Measurements from ENCODE around the gene RASSF6. TPM values are rescaled to one million over a fixed set of nuclear protein-coding genes. Genes with fewer than 3 reads are reported as not detected.
A peak's percentile ranks its signal among the peaks of the same experiment; 100 is the strongest.
"Not testable (repeated sequence)": the region's sequence is repeated elsewhere in the genome, so short reads cannot be mapped to it uniquely, and the experiment has no call there.

RASSF6 gene
- not detected for total RNA-seq

GRCh38 chr4:73620115-73620792 lies at the start of gene RASSF6:
Gene RASSF6, minus strand, starts transcription at chr4:73620436. Its CDS starts 8,641 bp downstream, at chr4:73611795.
- peaks cover 14% of the 10 kb centered on the region for H3K27me3 Mint-ChIP-seq
- DNase-seq = no peak
- no peaks in the 10 kb centered on the region for H3K36me3 Mint-ChIP-seq
- peaks cover 7% of the 10 kb centered on the region for H3K4me1 Mint-ChIP-seq
- no peak for ATAC-seq
- H3K9me3 Mint-ChIP-seq (ENCODE audit: low read depth) = no peaks in the 10 kb centered on the region
- CTCF ChIA-PET = interaction anchor here (1.2 kb wide), 1 partner anchor 34 kb away, joined by 3 read pairs; no protein-coding TSS in a partner anchor
- no peak within 1 kb of the TSS for H3K4me3 Mint-ChIP-seq
- no peak within 1 kb of the TSS for H3K27ac Mint-ChIP-seq

DNA sequence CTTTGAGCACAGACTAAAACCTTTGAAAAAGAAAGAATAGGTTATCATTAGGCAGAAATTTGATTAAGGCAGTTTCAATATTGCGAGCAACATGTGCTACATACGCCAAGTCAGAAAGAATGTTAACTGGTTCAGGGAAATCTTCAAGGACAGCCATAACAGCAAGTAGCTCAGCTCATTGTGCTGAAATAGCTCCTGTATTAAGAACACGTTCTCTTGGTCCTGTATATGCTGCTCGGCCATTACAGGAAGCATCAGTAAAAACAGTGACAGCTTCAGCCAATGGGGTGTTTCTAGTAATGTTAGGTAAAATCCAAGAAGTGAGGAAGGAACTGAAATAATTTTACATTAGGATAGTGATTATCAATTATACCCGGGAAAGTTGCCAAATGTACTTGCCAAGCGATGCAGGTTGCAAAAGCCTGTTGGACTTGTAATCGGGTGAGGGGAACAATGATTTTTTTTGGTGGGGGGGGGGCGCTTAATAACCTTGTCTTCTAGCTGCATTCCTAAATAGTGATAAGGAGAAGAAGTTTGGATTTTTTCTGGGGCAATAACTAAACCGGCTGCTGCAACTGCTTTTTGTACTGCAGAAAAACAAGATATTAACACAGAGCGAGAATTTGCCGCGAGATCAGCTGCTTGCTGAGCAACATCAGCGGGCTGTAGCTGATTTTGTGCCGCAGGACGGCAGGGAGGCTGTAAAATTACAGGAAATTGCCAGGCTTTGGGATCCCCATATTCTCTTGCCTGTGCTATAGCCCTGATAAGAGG lies 49.4 kb upstream of the RASSF6 start:
- H3K27ac Mint-ChIP-seq = no peak overlapping the region
- CTCF ChIA-PET = interaction anchor here (1.3 kb wide), 1 partner anchor 15 kb away, joined by 3 read pairs; no protein-coding TSS in a partner anchor
- no peak overlapping the region for H3K4me3 Mint-ChIP-seq
- no peaks in the 10 kb centered on the region for H3K4me1 Mint-ChIP-seq
- no peaks in the 10 kb centered on the region for H3K27me3 Mint-ChIP-seq
- H3K36me3 Mint-ChIP-seq = no peaks in the 10 kb centered on the region
- DNase-seq (no peak), ATAC-seq (no peak)
- no peaks in the 10 kb centered on the region for H3K9me3 Mint-ChIP-seq (ENCODE audit: low read depth)

DNA sequence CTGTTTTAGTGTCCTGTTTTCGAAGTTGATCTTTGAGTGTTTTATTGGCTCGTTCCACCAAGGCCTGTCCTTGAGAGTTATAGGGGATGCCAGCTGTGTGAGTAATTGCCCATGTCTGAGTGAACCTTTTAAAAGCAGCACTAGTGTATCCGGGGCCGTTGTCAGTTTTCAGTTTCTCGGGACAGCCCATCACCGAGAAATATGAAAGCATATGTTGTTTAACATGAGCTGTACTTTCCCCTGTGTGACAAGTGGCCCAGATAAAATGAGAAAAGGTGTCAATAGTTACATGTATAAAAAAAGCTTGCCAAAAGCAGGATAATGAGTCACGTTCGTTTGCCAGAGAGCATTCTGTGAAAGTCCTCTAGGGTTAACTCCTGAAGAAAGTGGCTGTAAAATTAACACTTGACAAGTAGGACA lies 48.6 kb upstream of the RASSF6 start:
- H3K27ac Mint-ChIP-seq = no peak overlapping the region
- CTCF ChIA-PET = no interaction called here
- H3K4me1 Mint-ChIP-seq = no peaks in the 10 kb centered on the region
- no peaks in the 10 kb centered on the region for H3K36me3 Mint-ChIP-seq
- no peak for ATAC-seq
- DNase-seq = no peak
- no peaks in the 10 kb centered on the region for H3K9me3 Mint-ChIP-seq (ENCODE audit: low read depth)
- H3K4me3 Mint-ChIP-seq = no peak overlapping the region
- no peaks in the 10 kb centered on the region for H3K27me3 Mint-ChIP-seq

GRCh38 chr4:73665924-73666323 lies 45.7 kb upstream of the RASSF6 start:
- H3K27ac Mint-ChIP-seq; H3K36me3 Mint-ChIP-seq; ATAC-seq; H3K4me1 Mint-ChIP-seq; CTCF ChIA-PET; DNase-seq; H3K9me3 Mint-ChIP-seq (ENCODE audit: low read depth); H3K27me3 Mint-ChIP-seq; H3K4me3 Mint-ChIP-seq: not testable (repeated sequence)

DNA sequence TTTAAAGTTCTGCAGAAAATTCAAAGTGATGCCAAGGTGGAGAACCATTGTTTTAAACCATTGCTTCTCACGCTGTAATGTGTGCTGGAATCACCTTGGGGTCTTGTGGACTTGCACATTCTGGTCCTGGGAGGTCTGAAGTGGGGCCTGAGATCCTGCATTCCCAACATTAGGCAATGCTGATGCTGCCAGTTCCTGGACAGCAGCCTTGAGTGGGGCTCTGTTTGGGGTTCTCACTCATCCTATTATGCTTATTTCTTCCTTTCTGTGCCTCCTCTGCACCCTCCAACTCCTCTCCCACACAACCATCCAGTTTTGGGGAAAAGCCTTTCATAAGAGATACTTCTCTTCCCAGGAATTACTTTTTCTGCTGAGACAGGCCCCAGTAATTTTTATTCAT lies 44.2 kb upstream of the RASSF6 start:
- H3K36me3 Mint-ChIP-seq = no peaks in the 10 kb centered on the region
- H3K4me3 Mint-ChIP-seq = no peak overlapping the region
- CTCF ChIA-PET = no interaction called here
- H3K9me3 Mint-ChIP-seq (ENCODE audit: low read depth) = no peaks in the 10 kb centered on the region
- H3K27ac Mint-ChIP-seq = no peak overlapping the region
- no peak for ATAC-seq
- no peak for DNase-seq
- peaks cover 1% of the 10 kb centered on the region for H3K4me1 Mint-ChIP-seq
- no peaks in the 10 kb centered on the region for H3K27me3 Mint-ChIP-seq

DNA sequence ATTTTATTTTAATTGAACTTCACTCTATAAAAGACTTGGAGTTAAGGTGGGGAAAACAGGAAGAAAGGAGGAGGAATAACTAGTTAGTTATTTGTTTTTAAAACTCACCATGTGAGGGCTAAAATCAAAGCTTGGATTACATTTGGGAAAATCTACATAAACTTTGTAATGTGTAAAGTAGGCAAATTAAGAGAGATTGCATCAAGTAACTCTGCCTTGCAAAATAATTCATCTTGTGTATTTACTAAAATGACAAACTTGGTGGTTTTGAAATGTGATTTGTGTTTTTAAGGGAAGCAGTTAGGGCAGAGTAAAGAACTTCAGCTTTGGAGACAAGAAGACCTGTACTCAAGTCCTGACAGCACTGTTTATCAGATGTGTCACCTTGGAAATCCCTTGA lies 43.3 kb upstream of the RASSF6 start:
- no peaks in the 10 kb centered on the region for H3K9me3 Mint-ChIP-seq (ENCODE audit: low read depth)
- DNase-seq = no peak
- H3K4me1 Mint-ChIP-seq = peaks cover 1% of the 10 kb centered on the region
- H3K36me3 Mint-ChIP-seq = no peaks in the 10 kb centered on the region
- no peak overlapping the region for H3K27ac Mint-ChIP-seq
- H3K27me3 Mint-ChIP-seq = no peaks in the 10 kb centered on the region
- CTCF ChIA-PET = no interaction called here
- no peak overlapping the region for H3K4me3 Mint-ChIP-seq
- no peak for ATAC-seq

DNA sequence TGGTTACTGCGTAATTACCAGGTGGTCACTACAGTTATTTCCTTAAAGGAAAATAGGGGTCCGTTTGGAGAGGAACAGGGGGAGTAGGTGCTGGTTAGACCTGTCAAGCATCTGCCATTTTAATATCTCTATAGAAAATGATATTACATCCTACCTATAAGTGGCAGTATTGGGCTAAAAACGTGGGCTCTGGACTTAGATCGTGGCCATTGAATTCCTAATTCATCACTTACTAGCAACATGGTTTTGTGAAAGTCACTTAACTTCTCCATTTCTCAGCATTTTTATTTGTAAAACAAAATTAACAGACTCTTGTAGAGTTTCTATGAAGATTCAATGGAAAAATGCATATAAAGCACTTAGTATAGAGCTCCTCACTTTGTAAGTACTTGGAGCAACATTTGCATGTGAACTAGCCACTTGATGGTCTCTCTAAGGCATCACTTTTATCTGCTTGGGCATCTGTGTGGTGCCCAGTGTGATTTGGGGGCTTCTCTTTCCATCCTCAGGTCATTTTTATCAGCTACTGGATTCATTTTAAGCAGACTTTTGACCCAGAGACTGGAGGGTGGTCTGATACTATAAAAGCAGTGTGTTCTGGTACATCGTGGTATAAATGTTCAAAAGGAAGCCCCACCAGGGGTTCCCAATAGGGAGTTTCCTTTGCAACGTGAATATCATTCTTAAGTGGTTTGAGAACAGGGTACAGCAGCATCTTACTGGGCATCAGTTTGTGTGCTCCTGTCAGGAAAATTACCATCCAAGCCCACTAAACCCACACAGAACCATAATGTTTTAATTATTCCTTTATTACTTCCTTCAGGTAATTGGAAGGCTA lies 42.7 kb upstream of the RASSF6 start:
- ATAC-seq = no peak
- H3K4me1 Mint-ChIP-seq = peaks cover 1% of the 10 kb centered on the region
- H3K9me3 Mint-ChIP-seq (ENCODE audit: low read depth) = no peaks in the 10 kb centered on the region
- H3K36me3 Mint-ChIP-seq = no peaks in the 10 kb centered on the region
- CTCF ChIA-PET = interaction anchor here (0.6 to 1.7 kb wide), 3 partner anchors 10 to 413 kb away, joined by 3 to 8 read pairs (median 3); no protein-coding TSS in a partner anchor
- no peaks in the 10 kb centered on the region for H3K27me3 Mint-ChIP-seq
- H3K27ac Mint-ChIP-seq = no peak overlapping the region
- H3K4me3 Mint-ChIP-seq = no peak overlapping the region
- no peak for DNase-seq

DNA sequence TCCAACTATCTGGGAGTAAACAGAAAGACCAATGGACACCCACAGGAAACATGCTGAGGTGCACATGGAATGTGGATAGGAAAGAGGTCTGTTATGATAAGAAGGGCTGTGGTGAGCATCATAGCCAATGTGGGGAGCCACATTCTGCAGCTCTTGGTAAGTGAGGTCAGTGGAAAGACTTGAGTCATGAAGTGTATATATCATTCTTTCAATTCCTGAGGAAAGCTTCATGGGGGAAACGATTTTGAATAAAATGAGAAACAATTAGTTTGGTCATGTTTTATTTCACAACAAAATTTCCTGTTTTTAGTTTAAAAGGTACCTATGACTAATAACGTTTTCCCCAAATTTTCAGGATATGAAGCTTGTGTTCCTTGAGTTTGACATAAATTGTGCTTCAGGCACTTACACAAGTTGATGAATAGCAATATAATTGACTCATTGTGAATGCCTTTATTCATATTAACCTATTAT lies 41.4 kb upstream of the RASSF6 start:
- DNase-seq = no peak
- Mint-ChIP-seq H3K36me3 (no peaks in the 10 kb centered on the region), H3K4me3 (no peak overlapping the region), H3K27me3 (no peaks in the 10 kb centered on the region), H3K4me1 (peaks cover 1% of the 10 kb centered on the region), H3K27ac (no peak overlapping the region), H3K9me3 (ENCODE audit: low read depth) (no peaks in the 10 kb centered on the region)
- CTCF ChIA-PET = interaction anchor here (1.3 to 1.7 kb wide), 2 partner anchors 9 to 203 kb away, joined by 3 to 8 read pairs; no protein-coding TSS in a partner anchor
- no peak for ATAC-seq

GRCh38 chr4:73660808-73661207 lies 40.6 kb upstream of the RASSF6 start:
- Mint-ChIP-seq H3K36me3 (no peaks in the 10 kb centered on the region), H3K4me1 (peaks cover 1% of the 10 kb centered on the region), H3K4me3 (no peak overlapping the region), H3K27me3 (peaks cover 2% of the 10 kb centered on the region), H3K27ac (no peak overlapping the region), H3K9me3 (ENCODE audit: low read depth) (no peaks in the 10 kb centered on the region)
- ATAC-seq = no peak
- no peak for DNase-seq
- CTCF ChIA-PET = no interaction called here

- H3K4me3 Mint-ChIP-seq = no peak overlapping the region
- no peak overlapping the region for H3K27ac Mint-ChIP-seq
- ATAC-seq (peak; percentile 55), DNase-seq (no peak)
- no peaks in the 10 kb centered on the region for H3K4me1 Mint-ChIP-seq
- no peaks in the 10 kb centered on the region for H3K36me3 Mint-ChIP-seq
- H3K27me3 Mint-ChIP-seq = peaks cover 2% of the 10 kb centered on the region
- CTCF ChIA-PET = interaction anchor here (0.6 to 2.4 kb wide), 7 partner anchors 8 to 480 kb away, joined by 3 to 8 read pairs (median 3); partner anchors contain the start of gene RASSF6
- H3K9me3 Mint-ChIP-seq (ENCODE audit: low read depth) = no peaks in the 10 kb centered on the region
Measured at GRCh38 chr4:73653695-73654106, 33.5 kb upstream of the RASSF6 start.

GRCh38 chr4:73650250-73650649 lies 30.0 kb upstream of the RASSF6 start:
- ATAC-seq = no peak
- no peaks in the 10 kb centered on the region for H3K4me1 Mint-ChIP-seq

GRCh38 chr4:73648478-73648877 lies 28.2 kb upstream of the RASSF6 start:
- H3K9me3 Mint-ChIP-seq (ENCODE audit: low read depth) = no peaks in the 10 kb centered on the region
- DNase-seq (no peak), ATAC-seq (no peak)
- no peak overlapping the region for H3K27ac Mint-ChIP-seq
- CTCF ChIA-PET = no interaction called here
- no peak overlapping the region for H3K4me3 Mint-ChIP-seq
- H3K36me3 Mint-ChIP-seq = no peaks in the 10 kb centered on the region
- no peaks in the 10 kb centered on the region for H3K27me3 Mint-ChIP-seq
- H3K4me1 Mint-ChIP-seq = no peaks in the 10 kb centered on the region

More at GRCh38 chr4:73650250-73650649, 30.0 kb upstream of the RASSF6 start:
- DNase-seq = no peak
- H3K36me3 Mint-ChIP-seq = no peaks in the 10 kb centered on the region
- CTCF ChIA-PET = no interaction called here
- no peaks in the 10 kb centered on the region for H3K9me3 Mint-ChIP-seq (ENCODE audit: low read depth)
- H3K27me3 Mint-ChIP-seq = no peaks in the 10 kb centered on the region
- H3K4me3 Mint-ChIP-seq = no peak overlapping the region
- H3K27ac Mint-ChIP-seq = no peak overlapping the region

- CTCF ChIA-PET = no interaction called here
Measured at GRCh38 chr4:73646117-73646516, 25.9 kb upstream of the RASSF6 start.

More at GRCh38 chr4:73646117-73646516, 25.9 kb upstream of the RASSF6 start:
- ATAC-seq = no peak
- no peak for DNase-seq
- Mint-ChIP-seq H3K27ac (no peak overlapping the region), H3K27me3 (no peaks in the 10 kb centered on the region), H3K9me3 (ENCODE audit: low read depth) (no peaks in the 10 kb centered on the region), H3K4me1 (no peaks in the 10 kb centered on the region), H3K36me3 (no peaks in the 10 kb centered on the region), H3K4me3 (no peak overlapping the region)
